Keratinocyte (primary cell): Measurements from ENCODE around the gene TRAF3. TPM values are rescaled to one million over a fixed set of nuclear protein-coding genes. Genes with fewer than 3 reads are reported as not detected.

Experiments used
- DNase-seq: peaks from one replicate; pipeline ENCODE4 v3.0.0-alpha.2; 2011; ENCODE audit warnings: low read depth, missing footprints, low spot score
- FAIRE-seq: peaks from 2 replicates; lab custom pipeline; 2011; peaks lifted over from hg19 to GRCh38; lab: Jason Lieb, UNC
- H2AFZ ChIP-seq: 2 replicates; pipeline ENCODE4 v1.6.0; 2012; ENCODE audit warnings: low read length, control low read depth, inconsistent platforms; ENCODE audit not compliant: control insufficient read depth
- H3K27ac ChIP-seq: 2 replicates; pipeline ENCODE4 v1.5.1; 2011; ENCODE audit warnings: low read length; ENCODE audit not compliant: control insufficient read depth, insufficient read depth
- H3K27me3 ChIP-seq: 3 replicates; pipeline ENCODE4 v1.6.0; 2011; ENCODE audit warnings: low read length; ENCODE audit not compliant: control insufficient read depth, insufficient read depth; ENCODE audit errors: extremely low read depth
- H3K36me3 ChIP-seq, 2 experiments: 2 replicates in 1 of 2; 3 replicates in 1 of 2; pipeline ENCODE4 v1.5.1; 2011; ENCODE audit warnings: low read length in 2 of 2, mild to moderate bottlenecking in 1 of 2; ENCODE audit not compliant: control insufficient read depth in 2 of 2, insufficient read depth in 2 of 2; ENCODE audit errors: extremely low read depth in 1 of 2
- H3K4me1 ChIP-seq: 3 replicates; pipeline ENCODE4 v1.5.1; 2011; ENCODE audit warnings: low read length; ENCODE audit not compliant: control insufficient read depth, insufficient read depth; ENCODE audit errors: extremely low read depth
- H3K4me2 ChIP-seq: 3 replicates; pipeline ENCODE4 v1.6.0; 2011; ENCODE audit warnings: low read depth, low read length; ENCODE audit not compliant: control insufficient read depth, insufficient read depth; ENCODE audit errors: extremely low read depth
- H3K4me3 ChIP-seq, 3 experiments: fragments of 200-600 bp in 1 of 3; sonication (generic) in 1 of 3; 2 replicates in 2 of 3; 3 replicates in 1 of 3; pipeline ENCODE4 v1.5.1; 2011 to 2016; ENCODE audit warnings: low read length in 3 of 3, mild to moderate bottlenecking in 3 of 3, control low read depth in 2 of 3, inconsistent platforms in 1 of 3, low read depth in 1 of 3, mixed read lengths in 1 of 3, mixed run types in 1 of 3, moderate library complexity in 1 of 3; ENCODE audit not compliant: control insufficient read depth in 2 of 3, insufficient read depth in 2 of 3; ENCODE audit errors: extremely low read depth in 1 of 3
- H3K79me2 ChIP-seq: 2 replicates; pipeline ENCODE4 v1.6.0; 2012; ENCODE audit warnings: low read length; ENCODE audit not compliant: control insufficient read depth, insufficient read depth
- H3K9ac ChIP-seq: 3 replicates; pipeline ENCODE4 v1.6.0; 2011; ENCODE audit warnings: low read length; ENCODE audit not compliant: control insufficient read depth, insufficient read depth; ENCODE audit errors: extremely low read depth
- H3K9me1 ChIP-seq: 3 replicates; pipeline ENCODE4 v1.6.0; 2011; ENCODE audit warnings: low read length; ENCODE audit not compliant: control insufficient read depth, insufficient read depth; ENCODE audit errors: extremely low read depth
- H3K9me3 ChIP-seq: 2 replicates; pipeline ENCODE4 v1.5.1; 2012; ENCODE audit warnings: low read depth, low read length; ENCODE audit not compliant: control insufficient read depth
- H4K20me1 ChIP-seq: 3 replicates; pipeline ENCODE4 v1.6.0; 2011; ENCODE audit warnings: low read length; ENCODE audit not compliant: control insufficient read depth, insufficient read depth; ENCODE audit errors: extremely low read depth
- CTCF ChIP-seq, 3 experiments: IDR thresholded peaks in 1 of 3; conservative IDR thresholded peaks in 1 of 3; optimal IDR thresholded peaks in 1 of 3; 2 replicates in 2 of 3; 3 replicates in 1 of 3; pipeline versions ENCODE3 to v1.5.1; 2011; ENCODE audit warnings: low read length in 3 of 3, mild to moderate bottlenecking in 3 of 3, moderate library complexity in 2 of 3, control low read depth in 1 of 3, inconsistent platforms in 1 of 3; ENCODE audit not compliant: insufficient read depth in 2 of 3; ENCODE audit errors: extremely low read depth in 1 of 3
- EZH2 ChIP-seq: IDR thresholded peaks from one replicate; pipeline ENCODE4 v1.6.1; 2012; ENCODE audit warnings: inconsistent platforms, mild to moderate bottlenecking, low read length, moderate library complexity
- dilution Hi-C: fragments of 300-500 bp; cut with MboI; formaldehyde crosslinking; loops from one replicate; pipeline ENCODE4 v1.7.0; 2020; ENCODE audit warnings: low sequenced_read_pairs; ENCODE audit not compliant: extremely low pct_ligation_motif_present
- polyA plus RNA-seq, 5 experiments: library from polyadenylated mRNA; depleted of rRNA in 3 of 5; stranded (reverse) in 3 of 5; stranded (forward) in 1 of 5; unstranded in 1 of 5; fragments of >200 nt; gene quantifications; 1 replicate in 1 of 5; 2 replicates in 3 of 5; 3 replicates in 1 of 5; pipeline versions ENCODE4 v1.2.1 to v1.2.3, GENCODE V29; 2011 to 2012; ENCODE audit warnings: missing spikeins in 2 of 5, low read depth in 1 of 5, low replicate concordance in 1 of 5

Gene TRAF3
- polyA plus RNA-seq, 1 donor (not counting 4 experiments of a cell fraction or from before 2014, with no cell fraction given), result 12.5 TPM

DNA sequence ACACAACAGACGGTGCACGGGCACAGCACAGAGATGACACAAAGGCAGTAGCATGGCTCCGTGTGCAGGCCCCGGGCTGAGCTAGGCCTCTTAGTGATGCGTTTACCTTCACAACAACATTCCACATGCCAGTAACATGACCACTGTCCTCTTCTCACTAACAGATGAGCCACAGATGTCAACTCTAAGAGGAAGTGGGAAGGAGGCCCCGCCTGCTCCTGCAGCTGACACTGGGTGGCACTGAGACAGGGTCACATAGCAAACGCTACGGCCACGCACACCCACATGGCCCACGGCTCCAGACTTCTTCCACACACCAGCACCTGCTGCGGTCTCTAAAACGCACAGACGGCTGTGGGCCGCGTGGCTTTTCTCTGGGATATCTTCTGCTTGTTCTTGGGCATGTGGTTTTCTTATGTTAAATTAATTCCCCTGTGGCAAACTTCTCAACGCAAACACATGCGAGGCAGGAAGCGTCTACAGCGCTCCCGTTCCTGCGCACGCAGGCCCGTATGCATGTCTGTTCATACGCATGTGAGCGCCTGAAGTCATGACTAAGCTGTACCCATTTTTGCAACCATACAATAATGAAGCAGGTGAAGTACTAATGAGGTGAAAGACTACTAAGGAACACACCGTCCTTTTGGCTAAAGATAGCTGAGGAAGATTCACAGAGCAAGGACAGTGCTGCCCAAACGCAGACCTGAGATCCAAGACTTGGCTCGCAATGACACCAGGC is 172.0 kb downstream of the TRAF3 start:
- TF ChIP-seq EZH2 (no peak), CTCF (optimal IDR thresholded peaks at IDR 0.05 in 1 of 3, IDR thresholded peaks at IDR 0.05 in 1 of 3, conservative IDR thresholded peaks at IDR 0.05 in 1 of 3; ENCODE audit: extremely low read depth in 1 of 3, insufficient read depth in 2 of 3, low read length in 3 of 3) (no peak)
- no peaks in the 10 kb centered on the region for H3K79me2 ChIP-seq
- no peak overlapping the region for H3K4me2 ChIP-seq
- FAIRE-seq (no peak), DNase-seq (no peak)
- peaks cover 42 to 50% of the 10 kb centered on the region in 2 experiments for H3K36me3 ChIP-seq
- no peak overlapping the region for H3K27ac ChIP-seq
- no peak overlapping the region for H2AFZ ChIP-seq
- H3K9me3 ChIP-seq, result no peaks in the 10 kb centered on the region
- H3K9me1 ChIP-seq, result no peaks in the 10 kb centered on the region
- H4K20me1 ChIP-seq, result peaks cover 3% of the 10 kb centered on the region
- no peaks in the 10 kb centered on the region for H3K27me3 ChIP-seq
- no peak overlapping the region for H3K4me3 ChIP-seq
- H3K9ac ChIP-seq, result no peak overlapping the region
- no peaks in the 10 kb centered on the region for H3K4me1 ChIP-seq
- dilution Hi-C loops, result no loop called here

DNA sequence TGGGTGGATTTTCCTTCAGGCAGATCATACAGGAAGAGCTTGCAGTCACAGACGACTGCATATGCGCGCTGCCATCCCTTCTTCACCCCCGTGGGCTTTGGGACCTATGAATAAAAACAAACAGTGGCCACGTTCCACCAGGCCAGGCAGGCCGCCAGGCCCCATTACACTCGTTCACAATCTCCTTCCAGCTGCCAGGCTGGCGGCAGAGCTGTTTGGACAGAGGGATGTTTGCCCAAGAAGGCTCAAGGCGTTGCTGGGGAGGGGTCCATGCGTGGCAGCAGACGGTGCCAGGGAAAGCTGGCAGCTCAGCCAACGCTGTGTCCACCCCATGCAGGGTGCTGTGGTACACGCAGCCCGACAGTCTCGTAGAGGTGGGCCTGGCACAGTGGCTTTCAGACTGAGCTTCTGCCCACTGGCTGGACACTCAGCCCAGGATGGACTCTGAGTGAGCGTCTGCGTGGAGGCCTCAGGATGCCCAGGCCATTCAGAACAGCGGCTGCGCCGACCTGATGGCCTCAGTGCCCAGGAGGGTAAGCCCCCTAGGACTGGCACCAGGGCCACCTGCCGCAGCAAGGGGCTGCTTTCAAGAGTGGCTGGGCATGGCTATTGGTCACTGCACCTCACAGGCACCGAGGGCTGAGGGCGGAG is 172.7 kb downstream of the TRAF3 start:
- Histone ChIP-seq H3K27ac (no peak overlapping the region), H3K27me3 (no peaks in the 10 kb centered on the region), H3K9me3 (no peaks in the 10 kb centered on the region), H3K9ac (no peak overlapping the region), H3K4me1 (no peaks in the 10 kb centered on the region), H2AFZ (no peak overlapping the region), H4K20me1 (peaks cover 3% of the 10 kb centered on the region), H3K36me3 (peaks cover 43 to 50% of the 10 kb centered on the region in 2 experiments), H3K9me1 (no peaks in the 10 kb centered on the region), H3K4me2 (no peak overlapping the region), H3K4me3 (no peak overlapping the region), H3K79me2 (no peaks in the 10 kb centered on the region)
- dilution Hi-C loops, result no loop called here
- no peak for DNase-seq
- no peak for TF ChIP-seq CTCF (optimal IDR thresholded peaks at IDR 0.05 in 1 of 3, IDR thresholded peaks at IDR 0.05 in 1 of 3, conservative IDR thresholded peaks at IDR 0.05 in 1 of 3; ENCODE audit: extremely low read depth in 1 of 3, insufficient read depth in 2 of 3, low read length in 3 of 3)
- no peak for FAIRE-seq
